IMR-90 (cell line): ENCODE results near the gene LHFPL3. TPM values are rescaled to one million over a fixed set of nuclear protein-coding genes. Genes with fewer than 3 reads are reported as not detected.
A peak's percentile ranks its signal among the peaks of the same experiment; 100 is the strongest.

Experiments used
- ATAC-seq: fragments of 200-7000 bp; cut with Tn5 transposase; 2 replicates; pipeline ENCODE4 v1.9.1; 2020; ENCODE audit warnings: low read depth, mild to moderate bottlenecking, moderate library complexity
- BruUV-seq: library from RNA; stranded (reverse); fragments of 400-500 nt; replicated peaks from 2 replicates; lab custom pipeline; 2021; lab: Mats Ljungman, UMichigan
- CTCF ChIA-PET: fragments of 300-600 bp; formaldehyde crosslinking; extraction: SDS; loops from one replicate; lab custom pipeline; 2021; ENCODE audit warnings: antibody characterized with exemption; lab: Yijun Ruan, JAX
- POLR2A ChIA-PET: fragments of 300-600 bp; sonication (Branson Sonifier 250); formaldehyde crosslinking; loops from one replicate; lab custom pipeline; 2022; ENCODE audit warnings: antibody characterized with exemption; ENCODE audit not compliant: unreplicated experiment; lab: Charles Lee
- DNase-seq: peaks from one replicate; pipeline ENCODE4 v3.0.0; 2013
- H2AFZ ChIP-seq: replicated peaks from 2 replicates; pipeline ENCODE3; 2013; ENCODE audit warnings: low read length, mild to moderate bottlenecking; ENCODE audit not compliant: poor library complexity
- H2AK5ac ChIP-seq: 2 replicates; pipeline ENCODE4 v1.6.1; 2013; ENCODE audit warnings: low read depth, low read length, inconsistent platforms
- H2AK9ac ChIP-seq: replicated peaks from 2 replicates; pipeline ENCODE3; 2013; ENCODE audit warnings: mild to moderate bottlenecking, low read depth, low read length, moderate library complexity; ENCODE audit not compliant: poor library complexity
- H2BK120ac ChIP-seq: 2 replicates; pipeline ENCODE4 v1.6.1; 2013; ENCODE audit warnings: low read depth, low read length, inconsistent platforms
- H2BK15ac ChIP-seq: 3 replicates; pipeline ENCODE4 v1.6.1; 2013; ENCODE audit warnings: low read depth, low read length, inconsistent platforms
- H2BK20ac ChIP-seq: 2 replicates; pipeline ENCODE4 v1.6.1; 2013; ENCODE audit warnings: low read depth, mild to moderate bottlenecking, inconsistent platforms, low read length, moderate library complexity
- H2BK5ac ChIP-seq: 2 replicates; pipeline ENCODE4 v1.6.1; 2013; ENCODE audit warnings: mild to moderate bottlenecking, low read depth, low read length, inconsistent platforms; ENCODE audit not compliant: poor library complexity, severe bottlenecking
- H3K14ac ChIP-seq: replicated peaks from 2 replicates; pipeline ENCODE4 v1.6.1; 2013; ENCODE audit warnings: low read depth, low read length, inconsistent platforms
- H3K18ac ChIP-seq: 2 replicates; pipeline ENCODE4 v1.6.1; 2013; ENCODE audit warnings: low read depth, low read length, control low read depth
- H3K23ac ChIP-seq: 2 replicates; pipeline ENCODE4 v1.6.1; 2013; ENCODE audit warnings: low read depth, low read length, inconsistent platforms
- H3K27ac ChIP-seq: 2 replicates; pipeline ENCODE4 v1.5.1; 2013; ENCODE audit warnings: mild to moderate bottlenecking, control low read depth, low read length; ENCODE audit not compliant: insufficient read depth
- H3K27me3 ChIP-seq: 2 replicates; pipeline ENCODE4 v1.6.1; 2013; ENCODE audit warnings: low read length; ENCODE audit not compliant: control insufficient read depth, insufficient read depth
- H3K36me3 ChIP-seq: 2 replicates; pipeline ENCODE4 v1.6.1; 2013; ENCODE audit warnings: low read length, mixed read lengths; ENCODE audit not compliant: control insufficient read depth, insufficient read depth
- H3K4ac ChIP-seq: 2 replicates; pipeline ENCODE4 v1.6.1; 2013; ENCODE audit warnings: low read depth, low read length, inconsistent platforms
- H3K4me1 ChIP-seq: 2 replicates; pipeline ENCODE4 v1.6.1; 2013; ENCODE audit warnings: low read length, mixed read lengths; ENCODE audit not compliant: control insufficient read depth, insufficient read depth
- H3K4me2 ChIP-seq: 2 replicates; pipeline ENCODE4 v1.6.1; 2013; ENCODE audit warnings: low read depth, mild to moderate bottlenecking, control low read depth, low read length, moderate library complexity
- H3K4me3 ChIP-seq: 2 replicates; pipeline ENCODE4 v1.5.1; 2013; ENCODE audit warnings: low read depth, mild to moderate bottlenecking, control low read depth, low read length, moderate library complexity; ENCODE audit not compliant: insufficient read depth
- H3K56ac ChIP-seq: 2 replicates; pipeline ENCODE4 v1.6.1; 2013; ENCODE audit warnings: low read length, inconsistent platforms; ENCODE audit not compliant: insufficient read depth; ENCODE audit errors: extremely low read depth
- H3K79me1 ChIP-seq, 2 experiments: 2 replicates each; pipeline ENCODE4 v1.6.1; 2013; ENCODE audit warnings: low read length in 2 of 2, inconsistent platforms in 1 of 2, low read depth in 1 of 2
- H3K9ac ChIP-seq: 2 replicates; pipeline ENCODE4 v1.6.1; 2013; ENCODE audit warnings: low read depth, low read length, control low read depth
- H3K9me1 ChIP-seq: 2 replicates; pipeline ENCODE4 v1.6.1; 2013; ENCODE audit warnings: low read length, inconsistent platforms; ENCODE audit not compliant: insufficient read depth
- H3K9me3 ChIP-seq: 2 replicates; pipeline ENCODE4 v1.6.1; 2013; ENCODE audit warnings: low read length; ENCODE audit not compliant: control insufficient read depth, insufficient read depth
- H4K20me1 ChIP-seq: 2 replicates; pipeline ENCODE4 v1.6.1; 2013; ENCODE audit warnings: low read length, inconsistent platforms; ENCODE audit not compliant: insufficient read depth
- H4K5ac ChIP-seq: 2 replicates; pipeline ENCODE4 v1.6.1; 2013; ENCODE audit warnings: mild to moderate bottlenecking, low read depth, low read length, control low read depth
- H4K8ac ChIP-seq, 2 experiments: 2 replicates each; pipeline ENCODE4 v1.6.1; 2013; ENCODE audit warnings: low read depth in 2 of 2, low read length in 2 of 2, control low read depth in 1 of 2, inconsistent platforms in 1 of 2
- H4K91ac ChIP-seq: 2 replicates; pipeline ENCODE4 v1.6.1; 2013; ENCODE audit warnings: low read depth, low read length, inconsistent platforms; ENCODE audit not compliant: insufficient read depth
- BHLHE40 ChIP-seq: fragments of 150-350 bp; IDR thresholded peaks from 2 replicates; pipeline ENCODE4 v1.6.1; 2016; ENCODE audit warnings: mild to moderate bottlenecking, low read depth, low read length
- MAFK ChIP-seq: IDR thresholded peaks from 2 replicates; pipeline ENCODE4 v1.6.1; 2012; ENCODE audit warnings: low read depth, low read length, improper control_type of control experiment
- RAD21 ChIP-seq: IDR thresholded peaks from 2 replicates; pipeline ENCODE4 v1.6.1; 2012; ENCODE audit warnings: low read length, improper control_type of control experiment
- RFX5 ChIP-seq: IDR thresholded peaks from 2 replicates; pipeline ENCODE4 v1.8.0; 2012; ENCODE audit warnings: low read depth, mild to moderate bottlenecking, low read length, moderate library complexity
- USF2 ChIP-seq: fragments of 150-350 bp; IDR thresholded peaks from 2 replicates; pipeline ENCODE4 v1.6.1; 2017; ENCODE audit warnings: mild to moderate bottlenecking, antibody characterized with exemption, low read length, low read depth
- WGBS, 2 experiments: methylation state at CpG; one replicate each; pipeline versions ENCODE4 v1.1.5 to v1.1.7; 2013; ENCODE audit warnings: missing lambda C conversion rate in 2 of 2; ENCODE audit not compliant: insufficient read length in 1 of 2; ENCODE audit errors: extremely low coverage in 2 of 2; 5-methylcytosine and 5-hydroxymethylcytosine counted together
- dilution Hi-C: fragments of 300-500 bp; cut with HindIII; formaldehyde crosslinking; loops from one replicate; pipeline ENCODE4 v1.14.3; 2018; ENCODE audit warnings: low sequenced_read_pairs; ENCODE audit not compliant: unreplicated experiment
- in situ Hi-C: fragments of 300-500 bp; cut with MboI; formaldehyde crosslinking; loops from 3 replicates; pipeline ENCODE4 v1.14.3; 2019; ENCODE audit warnings: low sequenced_read_pairs, inconsistent platforms, mixed read lengths
- intact Hi-C: fragments of 100-400 bp; cut with micrococcal nuclease; formaldehyde crosslinking; loops from 2 replicates; pipeline ENCODE4 v1.10.0; 2022
- polyA plus RNA-seq, 3 experiments: library from polyadenylated mRNA; depleted of rRNA; stranded (reverse); fragments of >200 nt; gene quantifications; 2 replicates each; pipeline ENCODE4 v1.2.3, GENCODE V29; 2012; ENCODE audit warnings: low replicate concordance in 1 of 3
- total RNA-seq: library from RNA; depleted of rRNA; stranded (reverse); fragments of >200 nt; gene quantifications from 2 replicates; pipeline ENCODE4 v1.2.3, GENCODE V29; 2012

The LHFPL3 gene
- total and polyA plus RNA-seq, 2 of the 4 experiments (the other 2 are of a cell fraction) = not detected

DNA sequence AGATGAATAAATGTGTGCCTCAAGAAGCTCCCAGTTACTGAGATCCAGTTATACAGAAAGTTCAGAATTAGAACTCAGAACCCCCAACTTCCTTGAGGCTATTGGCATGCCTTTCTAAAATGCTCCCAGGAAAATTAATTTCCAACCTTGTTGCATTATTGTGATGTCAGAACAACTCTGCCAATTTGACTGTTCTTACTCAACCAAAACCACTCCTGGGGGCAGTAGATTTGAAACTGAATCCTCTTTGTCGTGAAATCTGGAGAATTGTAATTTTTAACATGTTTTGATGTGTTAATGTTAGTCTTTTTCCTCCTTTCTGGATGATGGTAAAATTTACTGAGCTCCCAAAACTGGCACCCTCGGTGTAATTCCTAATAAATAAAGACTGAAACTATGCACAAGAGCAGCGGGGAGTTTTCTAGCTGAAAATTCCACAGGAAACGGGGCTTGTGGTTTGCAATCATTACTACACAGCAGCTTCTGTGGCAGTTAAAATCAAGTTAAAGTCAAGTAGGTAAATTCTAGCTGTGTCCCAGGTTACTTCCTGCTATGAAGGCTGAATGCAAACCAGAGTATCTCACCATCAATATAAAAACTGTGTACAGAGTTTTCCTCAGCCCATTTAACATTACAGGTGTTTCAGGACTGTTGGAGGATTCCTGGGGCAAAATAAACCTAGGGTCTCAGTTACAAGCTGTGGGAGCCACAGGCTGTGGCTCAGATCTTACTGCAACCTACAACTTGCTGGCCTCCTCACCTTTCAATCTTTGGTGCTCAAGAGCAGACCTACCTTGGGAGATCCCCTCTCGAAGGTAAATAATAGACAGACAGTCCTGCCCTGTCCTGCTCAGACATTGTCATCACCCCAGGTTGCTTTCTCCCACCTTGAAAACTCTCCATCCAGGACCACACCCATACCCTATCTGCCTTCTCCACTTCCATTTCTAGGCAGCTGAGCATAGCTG is 529.3 kb downstream of the LHFPL3 start (continued):
- TF ChIP-seq MAFK (no peak), RFX5 (no peak)

GRCh38 chr7:104859754-104860426 is 531.5 kb downstream of the LHFPL3 start:
- intact Hi-C loops (no loop called here), in situ Hi-C loops (no loop called here), dilution Hi-C loops (no loop called here)
- H3K9me1 ChIP-seq = no peaks in the 10 kb centered on the region
- TF ChIP-seq USF2 = no peak
- TF ChIP-seq BHLHE40 = no peak
- TF ChIP-seq RAD21 = no peak
- 0 out of 2 replicates have a peak, but pooled peaks have one; percentile 1 for TF ChIP-seq MAFK
- no peak overlapping the region for H3K9ac ChIP-seq
- H3K14ac ChIP-seq = no peak overlapping the region
- 0 out of 2 replicates have a peak overlapping the region, but pooled peaks have one; percentile 50 for H3K4me2 ChIP-seq
- H3K9me3 ChIP-seq = no peaks in the 10 kb centered on the region
- DNase-seq (no peak), ATAC-seq (no peak)
- no peak overlapping the region for H4K8ac ChIP-seq
- no peak overlapping the region for H2AFZ ChIP-seq
- H4K91ac ChIP-seq = no peak overlapping the region
- no peak overlapping the region for H2BK20ac ChIP-seq
- WGBS, 2 experiments = 63% methylated on average over 1 of the region's 4 CpGs; no CpG with 5 or more reads in 1 of the 2 experiments
- H4K5ac ChIP-seq = no peak overlapping the region
- no peak overlapping the region for H2AK9ac ChIP-seq
- H2AK5ac ChIP-seq = no peak overlapping the region
- H3K4ac ChIP-seq = no peak overlapping the region
- H2BK5ac ChIP-seq = no peak overlapping the region
- H3K56ac ChIP-seq = no peak overlapping the region
- no peak overlapping the region for H3K4me3 ChIP-seq
- ChIA-PET CTCF (no interaction called here), POLR2A (no interaction called here)
- no peak overlapping the region for H2BK15ac ChIP-seq
- H4K20me1 ChIP-seq = no peaks in the 10 kb centered on the region
- H2BK120ac ChIP-seq = no peak overlapping the region
- no peak overlapping the region for H3K23ac ChIP-seq
- H3K27ac ChIP-seq = no peak overlapping the region
- H3K79me1 ChIP-seq = no peaks in the 10 kb centered on the region
- no peaks in the 10 kb centered on the region for H3K36me3 ChIP-seq
- peaks cover 23% of the 10 kb centered on the region for H3K27me3 ChIP-seq
- no peak overlapping the region for H3K18ac ChIP-seq
- no peaks in the 10 kb centered on the region for H3K4me1 ChIP-seq
- no TSS peak for BruUV-seq
